Stimulated activated CD4-positive, alpha-beta T cell treated with anti-CD3 and anti-CD28 coated beads, Interleukin-4, amount 100 ng/mL, for 1 hour (primary cell): ENCODE data around the gene GRK1.

Source experiments
- DNase-seq: peaks from one replicate; pipeline ENCODE4 v3.0.0-alpha.2; 2020

The GRK1 gene

DNA sequence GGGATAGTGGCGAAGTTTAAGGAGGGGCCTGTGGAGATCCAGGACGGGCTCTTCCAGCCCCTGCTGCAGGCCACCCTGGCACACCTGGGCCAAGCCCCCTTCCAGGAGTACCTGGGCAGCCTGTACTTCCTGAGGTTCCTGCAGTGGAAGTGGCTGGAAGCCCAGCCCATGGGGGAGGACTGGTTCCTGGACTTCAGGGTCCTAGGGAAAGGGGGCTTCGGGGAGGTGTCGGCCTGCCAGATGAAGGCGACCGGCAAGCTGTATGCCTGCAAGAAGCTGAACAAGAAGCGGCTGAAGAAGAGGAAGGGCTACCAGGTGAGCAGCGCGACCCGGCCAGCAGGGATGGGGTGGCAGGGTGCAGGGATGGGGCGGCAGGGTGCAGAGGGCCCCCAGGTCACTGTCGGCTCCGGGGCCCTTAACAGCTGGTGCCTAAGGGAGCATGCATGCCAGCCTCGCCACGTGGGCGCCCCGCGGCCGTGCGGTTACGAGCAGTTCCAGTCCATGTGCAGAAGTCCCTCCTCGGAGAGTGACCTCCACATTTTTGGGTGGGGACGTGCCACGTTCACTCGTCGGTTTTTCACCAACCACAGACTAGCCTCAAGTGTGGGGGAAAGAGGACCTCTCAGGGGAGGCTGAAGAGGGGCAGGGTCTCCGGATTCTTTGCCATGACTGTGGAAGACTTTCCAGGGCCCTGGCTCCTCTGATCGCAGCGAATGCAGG lies 912 bp downstream of the GRK1 start:
- no peak for DNase-seq

- no peak for DNase-seq
These were observed 1.5 kb downstream of the GRK1 start for GRCh38 chr13:113668491-113668971.

DNA sequence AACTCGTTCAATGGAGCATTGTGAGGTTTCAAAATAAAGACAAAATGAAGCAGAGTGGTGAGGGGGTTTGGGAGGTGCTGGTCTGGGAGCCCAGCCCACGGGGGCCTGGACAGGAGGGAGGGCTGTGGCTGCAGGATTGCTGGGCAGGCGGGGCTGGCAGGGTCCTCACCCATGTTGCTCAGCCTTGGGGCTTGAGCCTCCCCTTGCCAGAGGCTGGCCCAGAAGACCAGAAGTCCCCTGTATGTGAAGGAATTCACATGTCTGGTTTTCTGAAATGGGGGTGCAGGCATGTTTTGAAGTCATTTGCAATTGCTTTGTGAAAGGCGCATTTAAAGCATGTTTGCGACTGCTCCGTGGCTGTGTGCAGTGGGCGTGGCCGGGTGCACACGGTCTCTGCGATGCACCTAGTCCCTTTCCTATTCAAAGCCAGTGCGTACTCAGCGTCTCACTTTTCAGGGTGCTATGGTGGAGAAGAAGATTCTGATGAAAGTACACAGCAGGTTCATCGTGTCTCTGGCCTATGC lies 2.3 kb downstream of the GRK1 start:
- DNase-seq = no peak

DNA sequence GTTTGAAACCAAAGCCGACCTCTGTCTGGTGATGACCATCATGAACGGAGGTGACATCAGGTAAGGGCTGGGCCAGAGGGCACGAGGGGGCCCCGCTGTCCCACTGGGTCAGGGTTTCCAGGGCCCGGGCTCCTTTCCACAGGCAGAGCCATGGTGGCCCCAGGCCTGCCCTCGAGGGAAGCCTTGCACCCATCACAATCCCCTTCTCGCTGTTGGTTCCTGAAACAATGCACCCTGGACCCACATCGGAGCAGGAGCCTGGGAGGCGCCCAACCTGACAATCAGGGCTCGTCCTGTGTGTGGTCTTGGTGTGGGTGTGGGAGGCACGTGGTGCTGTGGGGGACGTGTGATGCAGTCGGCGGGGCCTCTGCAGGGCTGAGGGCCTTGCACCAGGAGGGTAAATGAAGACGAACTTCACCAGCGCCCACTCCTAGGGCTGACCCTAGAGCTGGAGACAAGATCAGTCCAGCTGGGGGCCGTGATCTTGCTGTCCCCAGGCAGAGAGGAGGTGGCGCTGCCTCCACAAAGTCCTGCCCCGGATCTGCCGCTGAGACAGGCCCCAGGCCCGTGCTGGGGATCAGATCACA lies 2.8 kb downstream of the GRK1 start:
- DNase-seq = no peak

DNA sequence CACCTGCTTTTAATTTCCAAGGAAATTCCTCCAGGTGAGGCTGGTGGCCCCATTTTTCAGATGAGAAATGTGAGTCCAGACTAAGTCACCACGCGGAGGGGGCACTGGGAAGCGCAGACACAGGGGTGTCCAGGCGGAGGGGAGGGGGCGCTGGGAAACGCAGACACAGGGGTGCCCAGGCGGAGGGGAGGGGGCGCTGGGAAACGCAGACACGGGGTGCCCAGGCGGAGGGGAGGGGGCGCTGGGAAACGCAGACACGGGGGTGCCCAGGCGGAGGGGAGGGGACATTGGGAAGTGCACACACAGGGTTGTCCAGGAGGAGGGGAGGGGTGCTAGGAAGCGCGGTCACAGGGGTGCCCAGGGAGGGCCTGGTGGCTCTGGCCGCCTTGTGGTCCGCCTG lies 3.5 kb downstream of the GRK1 start:
- no peak for DNase-seq

- no peak for DNase-seq
These were observed 4.3 kb downstream of the GRK1 start for GRCh38 chr13:113671066-113672001.

DNA sequence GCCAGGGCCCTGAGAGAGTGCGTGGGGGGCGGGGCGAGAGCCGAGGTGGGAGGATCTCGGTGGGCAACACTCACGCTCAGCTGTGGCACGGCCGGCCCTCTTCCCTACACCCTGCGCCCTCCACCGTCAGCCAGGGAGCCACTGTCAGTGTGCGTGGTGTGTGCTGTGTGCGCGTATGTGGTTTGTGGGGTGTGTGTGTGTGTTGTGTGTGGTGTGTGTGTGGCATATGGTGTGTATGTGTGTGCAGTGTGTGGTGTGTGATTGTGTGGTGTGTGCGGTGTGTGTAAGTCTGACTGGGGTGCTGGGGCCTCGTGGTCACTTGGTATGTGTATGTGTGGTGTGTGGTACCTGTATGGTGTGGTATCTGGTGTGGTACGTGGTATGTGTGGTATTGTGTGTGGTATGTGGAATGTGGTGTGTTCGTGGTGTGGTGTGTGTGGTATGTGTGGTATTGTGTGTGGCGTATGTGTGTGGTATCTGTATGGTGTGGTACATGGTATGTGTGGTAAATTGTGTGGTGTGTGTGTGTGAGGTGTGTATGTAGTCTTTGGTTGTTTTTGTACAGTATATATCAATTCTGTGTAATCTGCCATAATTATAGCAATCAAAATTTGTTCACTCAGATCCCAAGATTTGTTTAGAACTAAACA lies 5.1 kb downstream of the GRK1 start:
- no peak for DNase-seq

GRCh38 chr13:113722921-113723320 lies 55.9 kb downstream of the GRK1 start:
- DNase-seq = no peak

GRCh38 chr13:113723410-113724015 lies 56.5 kb downstream of the GRK1 start:
- DNase-seq = no peak

DNA sequence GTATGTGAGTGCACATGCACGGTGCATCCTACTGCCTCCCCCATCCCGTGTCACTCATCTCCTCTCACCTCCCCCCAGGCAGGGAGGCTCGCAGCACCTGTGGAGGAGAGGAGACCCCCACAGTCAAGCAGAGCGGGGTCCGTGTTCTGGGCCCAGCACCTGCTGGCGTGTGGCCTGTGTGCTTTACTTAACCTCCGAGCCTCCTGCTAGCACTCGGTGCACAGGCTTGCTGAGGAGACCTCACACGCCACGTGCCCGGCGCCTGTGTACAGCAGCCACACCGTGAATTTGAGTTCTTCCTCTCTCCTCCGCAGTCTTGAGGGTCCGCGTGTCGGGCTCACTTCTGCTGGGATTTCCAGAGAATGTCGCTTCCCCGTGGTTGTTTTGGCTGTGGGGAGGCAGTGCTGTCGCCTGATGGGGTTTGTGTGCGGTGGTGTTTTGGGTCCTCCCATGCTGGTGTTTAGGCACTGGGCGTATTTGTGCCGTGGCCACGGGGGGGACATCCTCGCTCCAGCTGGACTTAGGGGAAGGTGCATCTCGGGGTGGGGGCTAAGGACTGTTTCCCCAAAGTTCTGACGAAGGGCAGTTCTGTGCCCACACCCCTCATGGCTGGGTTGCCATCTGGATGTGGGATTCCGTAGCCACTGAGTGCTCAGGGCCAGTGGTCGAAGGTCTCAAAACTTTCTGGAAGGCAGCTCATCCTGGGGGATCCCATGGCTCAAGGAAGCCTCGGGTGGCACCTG lies 57.2 kb downstream of the GRK1 start:
- no peak for DNase-seq

- peak; percentile 87 for DNase-seq
These were observed 57.8 kb downstream of the GRK1 start for GRCh38 chr13:113724780-113725315.

GRCh38 chr13:113725329-113726105 lies 58.5 kb downstream of the GRK1 start:
- DNase-seq = peak; percentile 53

GRCh38 chr13:113726106-113726821 lies 59.2 kb downstream of the GRK1 start:
- DNase-seq = peak; percentile 21

DNA sequence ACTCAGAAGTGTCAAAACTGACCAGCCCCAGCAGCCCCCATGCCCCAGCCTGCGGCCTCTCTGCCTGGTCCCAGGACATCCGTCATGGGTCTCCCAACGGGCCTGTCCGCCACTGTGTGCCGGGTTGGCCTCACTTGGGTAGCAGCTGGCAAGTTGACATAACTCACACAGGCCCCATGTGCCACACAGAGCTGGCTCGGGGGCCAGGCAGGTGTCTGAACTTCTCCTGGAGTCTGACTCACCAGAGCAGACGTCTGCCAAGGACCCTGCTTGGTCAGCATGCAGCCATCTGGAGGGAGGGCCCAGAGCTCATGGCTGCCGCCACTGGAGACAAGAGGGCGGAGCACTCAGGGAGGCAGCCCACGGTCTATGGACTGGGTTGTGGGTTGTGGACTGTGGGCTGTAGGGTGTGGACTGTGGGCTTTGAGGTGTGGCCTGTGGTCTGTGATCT lies 60.0 kb downstream of the GRK1 start:
- DNase-seq = no peak

GRCh38 chr13:113728571-113729054 lies 61.6 kb downstream of the GRK1 start:
- no peak for DNase-seq

DNA sequence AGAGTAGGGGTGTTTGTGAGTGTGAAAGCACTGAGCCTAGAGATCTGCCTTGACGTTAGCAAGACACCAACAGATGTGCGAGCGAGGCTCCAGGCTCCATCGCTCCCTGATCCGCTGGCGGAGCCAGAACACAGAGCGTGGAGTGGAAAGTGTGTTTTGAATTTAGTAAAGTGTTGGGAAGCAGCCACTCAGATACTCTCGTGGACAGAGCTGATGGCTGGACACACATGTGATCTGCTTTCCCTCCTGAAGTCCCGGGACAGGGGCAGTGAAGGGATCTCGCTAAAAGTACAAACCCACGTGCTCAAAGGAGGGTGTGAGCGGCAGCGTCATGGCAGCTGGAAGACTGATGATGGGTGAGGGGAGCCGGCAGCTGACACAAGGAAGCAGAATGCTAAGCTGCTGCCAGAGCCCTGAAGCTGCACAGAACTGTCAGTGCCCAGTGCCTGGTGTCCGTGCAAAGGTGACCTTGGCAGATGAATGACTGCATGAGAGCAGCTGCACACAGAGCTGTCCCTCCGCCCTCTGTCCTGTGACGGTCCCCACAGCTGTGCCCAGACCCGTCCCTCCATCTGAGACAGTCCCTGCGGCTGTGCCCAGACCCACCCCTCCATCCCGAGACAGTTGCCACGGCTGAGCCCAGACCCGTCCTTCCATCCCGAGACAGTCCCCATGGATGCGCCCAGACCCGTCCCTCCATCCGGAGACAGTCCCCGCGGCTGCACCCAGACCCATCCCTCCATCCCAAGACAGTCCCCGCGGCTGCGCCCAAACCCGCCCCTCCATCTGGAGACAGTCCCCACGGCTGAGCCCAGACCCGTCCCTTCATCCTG lies 62.4 kb downstream of the GRK1 start:
- no peak for DNase-seq

DNA sequence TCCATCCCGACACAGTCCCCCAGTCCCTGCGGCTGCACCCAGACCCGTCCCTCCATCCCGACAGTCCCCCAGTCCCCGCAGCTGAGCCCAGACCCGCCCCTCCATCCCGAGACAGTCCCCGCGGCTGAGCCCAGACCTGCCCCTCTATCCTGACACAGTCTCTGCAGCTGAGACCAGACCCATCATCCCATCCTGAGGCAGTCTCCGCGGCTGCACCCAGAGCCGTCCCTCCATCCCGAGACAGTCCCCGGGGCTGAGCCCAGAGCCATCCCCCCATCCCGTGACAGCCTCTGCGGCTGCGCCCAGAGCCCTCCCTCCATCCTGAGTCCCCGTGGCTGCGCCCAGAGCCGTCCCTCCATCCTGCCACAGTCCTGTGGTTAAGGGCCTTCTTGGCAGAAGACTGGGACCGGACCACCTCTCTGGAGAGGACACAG lies 63.3 kb downstream of the GRK1 start:
- DNase-seq = no peak

GRCh38 chr13:113730831-113731191 lies 63.8 kb downstream of the GRK1 start:
- DNase-seq = no peak
